Hematopoietic multipotent progenitor cell treated with erythropoietin and hydrocortisone succinate and interleukin-3 and kit ligand, for 8 days (in vitro differentiated cells): Measurements from ENCODE around the gene TBX21.

Source experiments
- DNase-seq: peaks from one replicate; pipeline ENCODE4 v3.0.0-alpha.2; 2015

The TBX21 gene

GRCh38 chr17:47733047-47733673 is at the start of gene TBX21:
TSS of gene TBX21 (plus strand) at chr17:47733236. CDS start at chr17:47733455, 219 bp downstream.
- DNase-seq: peak; percentile 68

DNA sequence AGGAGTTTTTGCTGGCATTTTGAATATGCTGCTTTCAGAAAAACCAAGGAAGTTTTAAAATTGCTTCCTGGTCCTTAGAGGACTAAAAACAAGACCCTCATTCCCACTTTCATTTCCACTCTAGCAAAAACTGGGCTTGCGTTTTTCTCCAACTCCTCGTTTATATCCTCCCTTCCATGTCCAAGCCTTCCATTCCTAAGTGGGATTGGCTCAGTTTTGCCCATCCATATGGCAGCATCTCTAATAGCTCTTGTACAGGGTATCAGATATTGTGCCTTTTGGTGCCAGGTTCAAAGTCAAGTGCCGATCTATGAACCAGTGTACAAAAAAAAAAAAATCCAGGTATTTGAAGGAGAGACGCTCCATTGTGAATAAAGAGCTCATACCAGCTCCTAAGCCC is 49.0 kb upstream of the TBX21 start:
- DNase-seq: no peak

GRCh38 chr17:47684535-47685193 is 48.4 kb upstream of the TBX21 start:
- DNase-seq: no peak

GRCh38 chr17:47685556-47686275 is 47.3 kb upstream of the TBX21 start:
- DNase-seq: no peak

- no peak for DNase-seq
Measured at GRCh38 chr17:47686276-47686635, 46.8 kb upstream of the TBX21 start.

GRCh38 chr17:47686664-47687327 is 46.2 kb upstream of the TBX21 start:
- no peak for DNase-seq

DNA sequence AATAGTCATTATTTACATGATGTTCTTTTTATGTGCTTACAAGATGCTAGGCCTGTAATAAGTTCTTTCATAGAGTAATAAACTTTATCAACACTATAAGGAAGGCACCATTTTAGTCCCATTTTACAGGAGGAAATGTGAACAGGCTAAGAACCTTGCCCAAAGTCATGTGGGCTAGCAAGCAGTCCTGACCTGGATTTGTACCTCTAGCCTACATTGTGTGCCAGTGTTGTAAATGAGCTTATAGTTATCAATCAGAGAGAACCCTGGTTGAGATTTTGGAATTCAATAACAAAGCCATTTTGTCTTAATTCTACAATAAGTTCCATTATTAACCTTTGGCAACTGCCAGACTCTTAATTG is 45.7 kb upstream of the TBX21 start:
- DNase-seq: no peak

- DNase-seq: no peak
Measured at GRCh38 chr17:47687748-47688147, 45.3 kb upstream of the TBX21 start.

DNA sequence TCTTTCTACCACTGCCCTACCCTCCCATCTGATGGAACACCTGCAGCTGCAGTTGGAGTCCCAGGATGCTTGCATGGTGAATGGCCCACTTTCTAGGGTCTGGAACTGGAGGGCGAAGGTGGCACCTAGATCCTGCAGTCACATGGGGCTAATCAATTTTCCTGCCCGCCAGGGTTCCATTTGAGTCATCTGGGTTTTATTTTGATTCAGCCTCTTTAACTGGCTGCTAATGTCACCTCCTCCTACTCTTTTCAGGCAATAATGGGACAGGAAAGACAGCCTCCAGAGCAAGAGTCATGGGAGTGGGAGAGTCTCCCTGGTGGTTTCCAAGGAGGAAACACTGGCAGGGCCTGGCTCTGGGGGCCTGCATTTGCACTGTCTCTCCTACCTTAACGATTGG is 42.9 kb upstream of the TBX21 start:
- DNase-seq: no peak

DNA sequence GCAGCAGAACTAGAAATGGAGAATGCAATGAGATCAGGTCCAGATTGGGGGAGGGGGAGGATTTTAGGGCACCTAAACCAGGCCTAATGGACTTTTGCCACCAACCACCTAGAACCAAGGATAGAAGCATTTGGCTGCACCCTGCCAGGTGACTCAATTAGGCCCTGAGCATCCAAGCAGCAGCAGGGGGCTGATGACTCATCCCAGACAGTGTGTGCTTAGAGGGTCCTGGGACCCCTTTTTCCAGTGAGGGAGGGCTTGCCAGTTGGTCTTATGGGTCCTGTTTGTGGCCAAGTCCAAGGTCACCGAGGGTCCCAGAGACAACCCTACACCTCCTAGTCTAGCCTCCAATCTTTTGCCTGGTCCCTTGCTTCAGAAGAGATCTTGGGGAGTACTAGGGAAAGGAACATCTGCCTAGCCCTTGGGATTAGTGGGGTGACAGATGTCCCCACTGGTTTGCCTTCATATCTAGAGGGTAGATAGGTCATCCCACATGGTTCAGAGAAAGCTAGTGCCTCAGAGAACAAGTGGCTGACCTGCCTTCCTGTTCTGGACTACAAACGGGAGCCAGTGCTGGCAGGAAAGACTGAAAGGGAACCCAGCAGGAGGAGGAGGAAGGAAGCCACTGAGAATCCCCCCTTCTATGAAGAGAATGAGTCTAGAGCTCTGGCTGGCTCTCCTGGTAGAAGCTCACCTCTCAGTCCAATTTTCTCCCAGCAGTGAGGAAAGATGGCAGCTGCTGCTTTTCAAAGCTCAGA is 40.7 kb upstream of the TBX21 start:
- no peak for DNase-seq

- DNase-seq: no peak
Measured at GRCh38 chr17:47692895-47693730, 39.9 kb upstream of the TBX21 start.

GRCh38 chr17:47693731-47694580 is 39.1 kb upstream of the TBX21 start, which contains the start of gene TBKBP1:
TSS of gene TBKBP1 (plus strand) at chr17:47694161. CDS start at chr17:47696113, 1,952 bp downstream.
- no peak for DNase-seq

DNA sequence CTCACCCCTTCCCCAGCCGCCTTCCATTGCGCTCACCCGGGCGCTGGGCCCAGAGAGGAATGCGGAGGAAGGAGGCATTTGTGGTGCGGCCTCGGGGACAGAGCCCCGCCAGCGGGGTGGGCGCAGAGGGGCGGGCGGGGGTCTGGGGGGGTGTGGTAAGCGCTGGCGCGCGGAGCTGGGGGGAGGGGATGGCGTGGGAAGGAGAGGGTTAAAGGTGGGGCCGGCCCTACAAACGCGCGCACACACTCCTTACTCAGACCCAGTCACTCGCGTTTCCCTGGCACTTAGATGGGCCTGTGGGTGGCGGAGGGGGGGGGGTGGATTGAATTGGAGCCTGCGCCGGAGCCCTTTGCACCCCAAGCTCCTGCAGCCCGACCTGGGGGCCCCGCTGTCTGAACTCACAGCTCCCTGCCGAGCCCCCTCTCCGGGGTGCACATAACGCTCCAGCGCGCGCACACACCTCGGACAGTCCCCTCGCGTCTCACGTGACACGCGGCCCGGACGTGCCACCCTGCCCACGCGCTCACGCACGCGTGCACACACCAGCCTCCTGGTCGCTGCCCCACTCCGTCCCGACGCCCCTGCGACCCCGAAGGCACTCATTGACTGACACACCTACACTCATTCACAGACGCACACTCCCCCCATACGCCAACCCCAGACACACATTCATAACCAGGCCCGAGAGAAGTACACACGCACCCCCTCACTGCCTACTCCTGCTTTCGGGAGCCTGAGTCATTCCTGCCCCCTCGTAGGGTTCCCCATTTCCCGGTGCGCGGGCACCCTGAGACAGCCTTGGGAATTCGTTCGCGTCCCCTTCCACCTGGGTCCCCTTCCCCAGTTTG is 38.2 kb upstream of the TBX21 start:
- no peak for DNase-seq

DNA sequence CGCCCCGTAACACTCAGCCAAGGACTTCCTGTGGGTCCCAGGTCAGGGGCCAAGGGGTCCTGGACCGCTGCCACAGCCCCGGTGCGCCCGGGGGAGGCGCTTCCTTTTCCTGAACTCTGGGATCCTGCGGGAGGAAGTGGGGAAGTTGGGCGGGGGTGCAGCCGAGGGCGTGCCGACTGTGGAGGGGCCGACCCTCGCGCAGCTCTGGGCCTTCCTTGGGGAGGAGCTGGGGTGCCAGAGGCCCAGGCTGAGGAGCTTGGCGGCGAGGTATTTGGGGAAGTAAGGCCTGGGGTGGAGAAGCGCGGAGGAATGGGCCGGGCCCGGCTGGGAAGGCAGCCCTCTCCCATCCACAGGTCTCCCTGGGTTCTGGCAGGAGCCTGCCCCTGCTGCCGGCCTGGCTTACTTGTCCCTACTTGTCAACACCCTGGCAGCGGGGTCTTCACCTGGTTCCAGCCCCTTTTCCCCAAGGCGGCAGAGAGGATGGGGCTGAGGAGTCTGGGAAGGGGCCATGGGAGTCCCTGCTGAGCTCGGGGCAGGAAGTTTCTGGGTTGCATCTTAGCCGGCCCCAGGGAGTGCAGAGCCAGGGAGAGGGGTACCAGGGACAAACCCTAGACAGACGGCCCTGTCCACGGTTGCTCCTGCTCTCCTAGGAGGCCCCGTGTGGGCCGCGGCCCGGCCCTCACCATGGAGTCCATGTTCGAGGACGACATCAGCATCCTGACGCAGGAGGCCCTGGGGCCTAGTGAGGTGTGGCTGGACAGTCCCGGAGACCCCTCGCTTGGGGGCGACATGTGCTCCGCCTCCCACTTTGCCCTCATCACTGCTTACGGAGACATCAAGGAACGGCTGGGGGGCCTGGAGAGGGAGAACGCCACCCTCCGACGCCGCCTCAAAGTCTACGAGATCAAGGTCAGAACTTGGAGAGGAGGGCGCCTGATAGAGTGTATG is 37.3 kb upstream of the TBX21 start:
- no peak for DNase-seq

GRCh38 chr17:47696717-47697642 is 36.1 kb upstream of the TBX21 start:
- no peak for DNase-seq

GRCh38 chr17:47697906-47698711 is 34.9 kb upstream of the TBX21 start:
- DNase-seq: no peak
